GM23338 (cell line): ENCODE measurements around the gene ZFAND6. TPM values are rescaled to one million over a fixed set of nuclear protein-coding genes. Genes with fewer than 3 reads are reported as not detected.
A peak's percentile ranks its signal among the peaks of the same experiment; 100 is the strongest.

Experiments
- ATAC-seq: fragments of 200-7000 bp; cut with Tn5 transposase; 3 replicates; pipeline ENCODE4 v1.9.1; 2020
- DNase-seq: peaks from one replicate; pipeline ENCODE4 v3.0.0-alpha.2; 2015; ENCODE audit warnings: low spot score
- H2AFZ ChIP-seq: fragments of 200-600 bp; sonication (generic); 2 replicates; pipeline ENCODE4 v1.8.0; 2016; ENCODE audit warnings: antibody characterized with exemption, mild to moderate bottlenecking, moderate library complexity
- H3F3A ChIP-seq: fragments of 200-600 bp; sonication (generic); replicated peaks from 2 replicates; pipeline ENCODE4 v1.8.0; 2017; ENCODE audit warnings: antibody characterized with exemption, mixed run types, low read depth
- H3K27ac ChIP-seq: fragments of 200-600 bp; sonication (generic); 2 replicates; pipeline ENCODE4 v1.6.1; 2016; ENCODE audit warnings: low read depth
- H3K27me3 ChIP-seq: fragments of 200-600 bp; sonication (generic); 2 replicates; pipeline ENCODE4 v1.8.0; 2016; ENCODE audit warnings: mild to moderate bottlenecking, mixed run types, moderate library complexity; ENCODE audit not compliant: insufficient read depth
- H3K36me3 ChIP-seq: fragments of 200-600 bp; sonication (generic); 2 replicates; pipeline ENCODE4 v1.8.0; 2016; ENCODE audit warnings: mild to moderate bottlenecking; ENCODE audit not compliant: insufficient read depth
- H3K4me1 ChIP-seq: fragments of 200-600 bp; sonication (generic); 2 replicates; pipeline ENCODE4 v1.8.0; 2016; ENCODE audit warnings: mild to moderate bottlenecking, moderate library complexity; ENCODE audit not compliant: insufficient read depth
- H3K4me2 ChIP-seq: fragments of 200-600 bp; sonication (generic); 2 replicates; pipeline ENCODE4 v1.7.1; 2017; ENCODE audit warnings: mixed run types
- H3K4me3 ChIP-seq: fragments of 200-600 bp; sonication (generic); 2 replicates; pipeline ENCODE4 v1.6.1; 2016; ENCODE audit warnings: mixed run types
- H3K79me2 ChIP-seq: fragments of 200-600 bp; sonication (generic); replicated peaks from 2 replicates; pipeline ENCODE4 v1.8.0; 2017; ENCODE audit warnings: mild to moderate bottlenecking; ENCODE audit not compliant: insufficient read depth
- H3K9me2 ChIP-seq: fragments of 200-600 bp; sonication (generic); 2 replicates; pipeline ENCODE4 v1.8.0; 2017; ENCODE audit not compliant: insufficient read depth
- H4K20me1 ChIP-seq: fragments of 200-600 bp; sonication (generic); replicated peaks from 2 replicates; pipeline ENCODE4 v1.8.0; 2017; ENCODE audit warnings: mild to moderate bottlenecking; ENCODE audit not compliant: insufficient read depth
- H3K27ac Mint-ChIP-seq: 2 replicates; pipeline ENCODE4 v1.8.0; 2020; ENCODE audit warnings: inconsistent platforms, mild to moderate bottlenecking, moderate library complexity, mixed read lengths
- H3K27me3 Mint-ChIP-seq: 3 replicates; pipeline ENCODE4 v1.8.0; 2022; ENCODE audit warnings: low read depth, mild to moderate bottlenecking, moderate library complexity, mixed read lengths, inconsistent platforms; ENCODE audit not compliant: insufficient read depth, poor library complexity
- H3K36me3 Mint-ChIP-seq: 3 replicates; pipeline ENCODE4 v1.8.0; 2021; ENCODE audit warnings: low read depth, mild to moderate bottlenecking, inconsistent platforms, moderate library complexity, mixed read lengths
- H3K4me1 Mint-ChIP-seq: 3 replicates; pipeline ENCODE4 v1.8.0; 2020; ENCODE audit warnings: mild to moderate bottlenecking, inconsistent platforms, mixed read lengths
- H3K4me3 Mint-ChIP-seq: 3 replicates; pipeline ENCODE4 v1.8.0; 2021; ENCODE audit warnings: moderate library complexity, mild to moderate bottlenecking, inconsistent platforms, mixed read lengths
- H3K9me3 Mint-ChIP-seq: 3 replicates; pipeline ENCODE4 v1.8.0; 2020; ENCODE audit warnings: moderate library complexity, mild to moderate bottlenecking, inconsistent platforms, mixed read lengths
- CREB1 ChIP-seq: fragments of 250-450 bp; sonication (Bioruptor Pico); IDR thresholded peaks from 2 replicates; pipeline ENCODE4 v1.5.0; 2020; ENCODE audit warnings: low read depth, mild to moderate bottlenecking, moderate library complexity
- EZH2 ChIP-seq: fragments of 200-600 bp; sonication (generic); IDR thresholded peaks from one replicate; pipeline ENCODE4 v1.8.0; 2017; ENCODE audit warnings: antibody characterized with exemption, mild to moderate bottlenecking, low read depth; ENCODE audit not compliant: unreplicated experiment
- JUNB ChIP-seq: IDR thresholded peaks from one replicate; pipeline ENCODE4 v1.6.1; 2016; ENCODE audit warnings: antibody characterized with exemption; ENCODE audit not compliant: unreplicated experiment
- NANOG ChIP-seq: IDR thresholded peaks from 2 replicates; pipeline ENCODE4 v1.6.1; 2016; ENCODE audit warnings: antibody characterized with exemption, borderline replicate concordance
- REST ChIP-seq: IDR thresholded peaks from one replicate; pipeline ENCODE4 v1.6.1; 2018; ENCODE audit warnings: antibody characterized with exemption; ENCODE audit not compliant: unreplicated experiment
- STAT1 ChIP-seq: IDR thresholded peaks from one replicate; pipeline ENCODE4 v1.6.1; 2016; ENCODE audit warnings: antibody characterized with exemption; ENCODE audit not compliant: unreplicated experiment
- ZNF114 ChIP-seq: fragments of 250-450 bp; sonication (Bioruptor Pico); IDR thresholded peaks from 2 replicates; pipeline ENCODE4 v1.5.0; 2020; ENCODE audit warnings: mild to moderate bottlenecking, moderate library complexity
- ZNF331 ChIP-seq: fragments of 250-450 bp; sonication (Bioruptor Pico); IDR thresholded peaks from 2 replicates; pipeline ENCODE4 v1.5.0; 2020; ENCODE audit warnings: low read depth, mild to moderate bottlenecking, moderate library complexity
- ZNF462 ChIP-seq: fragments of 250-450 bp; sonication (Bioruptor Pico); IDR thresholded peaks from 2 replicates; pipeline ENCODE4 v1.5.0; 2020; ENCODE audit warnings: mild to moderate bottlenecking, moderate library complexity
- polyA plus RNA-seq: library from polyadenylated mRNA; unstranded; fragments of >200 nt; fragmentation: Nextera tagmentation; extraction: Ambion mirVana; gene quantifications from 2 replicates; pipeline ENCODE4 v1.2.1, GENCODE V29; 2016
- total RNA-seq: library from RNA; depleted of rRNA; stranded (reverse); fragments of >200 nt; shearing (Covaris generic); gene quantifications from 2 replicates; pipeline ENCODE4 v1.2.3, GENCODE V29; 2014
- TF ChIP-seq, protein P1 (sequence below), 2 experiments: fragments of 200-600 bp in 1 of 2; sonication (generic) in 1 of 2; conservative IDR thresholded peaks; 2 replicates each; pipeline versions ENCODE4 v1.5.1 to v1.6.1; 2016 to 2017; ENCODE audit warnings: antibody characterized with exemption in 2 of 2, low read depth in 2 of 2, mild to moderate bottlenecking in 2 of 2, moderate library complexity in 1 of 2

The ZFAND6 gene
- total and polyA plus RNA-seq, 2 experiments from 2014 or later = 205 to 292 TPM

DNA sequence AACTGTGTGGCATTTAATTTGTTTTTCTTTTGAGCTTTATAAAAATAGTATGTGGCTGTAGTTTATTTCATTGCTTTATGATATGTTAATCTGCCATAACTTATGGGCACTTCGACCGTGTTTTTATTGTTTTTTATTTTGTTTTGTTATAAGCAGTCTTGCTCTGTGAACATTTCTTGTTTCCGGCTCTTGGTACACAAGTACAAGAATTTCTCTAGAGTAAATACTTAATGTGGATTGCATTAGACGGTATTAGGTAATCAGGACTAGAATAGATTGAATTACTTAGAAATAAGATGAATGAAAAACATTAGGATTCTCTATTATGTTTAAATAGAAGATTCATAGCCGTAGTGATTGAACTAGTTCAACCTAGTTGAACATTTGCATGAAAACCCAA lies 2.1 kb downstream of the ZFAND6 start (continued):
- TF ChIP-seq REST = no peak
- no peak for TF ChIP-seq STAT1
- TF ChIP-seq ZNF331 = no peak
- TF ChIP-seq ZNF114 = no peak

GRCh38 chr15:80066912-80067311 lies 7.4 kb downstream of the ZFAND6 start:
- DNase-seq (no peak), ATAC-seq (no peak)
- Histone ChIP-seq H3K27ac (peak overlapping the region; percentile 40; the same call in 1 of the 2 replicates), H4K20me1 (peaks cover 41% of the 10 kb centered on the region), H3K79me2 (peaks cover 100% of the 10 kb centered on the region), H3K4me3 (no peak overlapping the region), H3K9me2 (no peaks in the 10 kb centered on the region), H3K36me3 (no peaks in the 10 kb centered on the region), H3K4me1 (peaks cover 68% of the 10 kb centered on the region), H3F3A (no peaks in the 10 kb centered on the region), H3K4me2 (peak overlapping the region; percentile 13; the same call in 1 of the 2 replicates), H2AFZ (no peak overlapping the region), H3K27me3 (no peaks in the 10 kb centered on the region)
- H3K4me1 Mint-ChIP-seq = peaks cover 51% of the 10 kb centered on the region
- no peak overlapping the region for H3K4me3 Mint-ChIP-seq
- H3K9me3 Mint-ChIP-seq = no peaks in the 10 kb centered on the region
- H3K36me3 Mint-ChIP-seq = no peaks in the 10 kb centered on the region; the same call in 2 of the 3 replicates
- H3K27ac Mint-ChIP-seq = no peak overlapping the region; the same call in 1 of the 2 replicates
- no peaks in the 10 kb centered on the region for H3K27me3 Mint-ChIP-seq
- TF ChIP-seq ZNF114 = no peak
- TF ChIP-seq EZH2 = no peak
- no peak for TF ChIP-seq ZNF331
- no peak for TF ChIP-seq CREB1 (CRISPR knock-in tag)
- no peak for TF ChIP-seq NANOG
- TF ChIP-seq STAT1 = no peak
- no peak for TF ChIP-seq JUNB
- TF ChIP-seq ZNF462 (CRISPR knock-in tag) = no peak
- no peak for TF ChIP-seq REST
- TF ChIP-seq, protein P1, sequence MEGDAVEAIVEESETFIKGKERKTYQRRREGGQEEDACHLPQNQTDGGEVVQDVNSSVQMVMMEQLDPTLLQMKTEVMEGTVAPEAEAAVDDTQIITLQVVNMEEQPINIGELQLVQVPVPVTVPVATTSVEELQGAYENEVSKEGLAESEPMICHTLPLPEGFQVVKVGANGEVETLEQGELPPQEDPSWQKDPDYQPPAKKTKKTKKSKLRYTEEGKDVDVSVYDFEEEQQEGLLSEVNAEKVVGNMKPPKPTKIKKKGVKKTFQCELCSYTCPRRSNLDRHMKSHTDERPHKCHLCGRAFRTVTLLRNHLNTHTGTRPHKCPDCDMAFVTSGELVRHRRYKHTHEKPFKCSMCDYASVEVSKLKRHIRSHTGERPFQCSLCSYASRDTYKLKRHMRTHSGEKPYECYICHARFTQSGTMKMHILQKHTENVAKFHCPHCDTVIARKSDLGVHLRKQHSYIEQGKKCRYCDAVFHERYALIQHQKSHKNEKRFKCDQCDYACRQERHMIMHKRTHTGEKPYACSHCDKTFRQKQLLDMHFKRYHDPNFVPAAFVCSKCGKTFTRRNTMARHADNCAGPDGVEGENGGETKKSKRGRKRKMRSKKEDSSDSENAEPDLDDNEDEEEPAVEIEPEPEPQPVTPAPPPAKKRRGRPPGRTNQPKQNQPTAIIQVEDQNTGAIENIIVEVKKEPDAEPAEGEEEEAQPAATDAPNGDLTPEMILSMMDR (conservative IDR thresholded peaks at IDR 0.05; ENCODE audit: low read depth in 2 of 2) = no peak
